ENCODE measurements around the gene PLCH2.

- TF ChIP-seq CTCF (IDR thresholded peaks at IDR 0.05; ENCODE audit: insufficient read depth, low read length, poor library complexity, severe bottlenecking) (no peak), EZH2phosphoT487 (conservative IDR thresholded peaks at IDR 0.05; ENCODE audit: low read length) (no peak)
Observed at GRCh38 chr1:2523191-2523890, 47.3 kb downstream of the PLCH2 start.
